ENCODE data around the gene MCF2L. TPM values are rescaled to one million over a fixed set of nuclear protein-coding genes. Genes with fewer than 3 reads are reported as not detected.
A peak's percentile ranks its signal among the peaks of the same experiment; 100 is the strongest.

Gene MCF2L
- total RNA-seq, 4 donors from 2014 or later, result 62.1 to 186 (median 91.3) TPM

- Histone ChIP-seq H3K4me1 (peaks cover 0 to 5% (median 1%) of the 10 kb centered on the region in 4 donors), H3K36me3 (no peaks in the 10 kb centered on the region), H3K27me3 (peaks cover 3% of the 10 kb centered on the region), H3K9me3 (no peaks in the 10 kb centered on the region), H3K27ac (no peak overlapping the region), H3K4me3 (no peak overlapping the region)
- intact Hi-C loops (cut with DNase I; ENCODE audit: low total_unique reads) (no loop called here), in situ Hi-C loops (cut with MboI; ENCODE audit: low pct_ligation_motif_present in 1 of 4, low pct_unique_long_range_greater_than_20kb in 1 of 4, low sequenced_read_pairs in 3 of 4) (no loop called here)
- TF ChIP-seq POLR2AphosphoS5 (IDR thresholded peaks at IDR 0.05), result no peak
- TF ChIP-seq CTCF (IDR thresholded peaks at IDR 0.05), result no peak
- TF ChIP-seq POLR2A (IDR thresholded peaks at IDR 0.05), result no peak
- TF ChIP-seq EP300 (IDR thresholded peaks at IDR 0.05; ENCODE audit: low read depth), result no peak
- DNase-seq, result no peak
- 77 to 79% methylated on average over 4 to 12 of the region's 12 CpGs for WGBS, 2 donors (ENCODE audit: low coverage in 1 of 2)
Observed at GRCh38 chr13:113102727-113103126, 133.7 kb downstream of the MCF2L start.

DNA sequence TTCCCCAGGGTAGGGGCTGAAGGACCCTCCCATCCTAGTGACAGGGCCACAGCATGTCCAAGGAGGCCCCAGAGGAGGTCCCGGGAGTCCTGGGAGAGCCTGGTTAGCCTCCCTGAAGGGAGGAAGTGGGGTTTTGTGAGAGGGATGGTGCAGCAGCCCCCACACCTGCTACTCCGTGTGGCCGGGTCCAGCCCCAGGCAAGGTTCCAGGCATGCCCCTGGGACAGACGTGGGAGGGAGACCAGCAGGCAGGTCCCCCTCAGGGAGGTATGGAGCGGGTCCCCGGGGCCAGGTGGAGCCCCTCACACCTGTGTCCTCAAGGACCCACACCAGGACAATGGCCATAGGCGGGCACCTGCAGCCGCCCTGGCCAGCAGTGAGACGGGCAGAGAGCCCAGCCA is 134.6 kb downstream of the MCF2L start:
- in situ Hi-C loops (cut with MboI; ENCODE audit: low pct_ligation_motif_present in 1 of 4, low pct_unique_long_range_greater_than_20kb in 1 of 4, low sequenced_read_pairs in 3 of 4), result no loop called here
- intact Hi-C loops (cut with DNase I; ENCODE audit: low total_unique reads), result no loop called here

DNA sequence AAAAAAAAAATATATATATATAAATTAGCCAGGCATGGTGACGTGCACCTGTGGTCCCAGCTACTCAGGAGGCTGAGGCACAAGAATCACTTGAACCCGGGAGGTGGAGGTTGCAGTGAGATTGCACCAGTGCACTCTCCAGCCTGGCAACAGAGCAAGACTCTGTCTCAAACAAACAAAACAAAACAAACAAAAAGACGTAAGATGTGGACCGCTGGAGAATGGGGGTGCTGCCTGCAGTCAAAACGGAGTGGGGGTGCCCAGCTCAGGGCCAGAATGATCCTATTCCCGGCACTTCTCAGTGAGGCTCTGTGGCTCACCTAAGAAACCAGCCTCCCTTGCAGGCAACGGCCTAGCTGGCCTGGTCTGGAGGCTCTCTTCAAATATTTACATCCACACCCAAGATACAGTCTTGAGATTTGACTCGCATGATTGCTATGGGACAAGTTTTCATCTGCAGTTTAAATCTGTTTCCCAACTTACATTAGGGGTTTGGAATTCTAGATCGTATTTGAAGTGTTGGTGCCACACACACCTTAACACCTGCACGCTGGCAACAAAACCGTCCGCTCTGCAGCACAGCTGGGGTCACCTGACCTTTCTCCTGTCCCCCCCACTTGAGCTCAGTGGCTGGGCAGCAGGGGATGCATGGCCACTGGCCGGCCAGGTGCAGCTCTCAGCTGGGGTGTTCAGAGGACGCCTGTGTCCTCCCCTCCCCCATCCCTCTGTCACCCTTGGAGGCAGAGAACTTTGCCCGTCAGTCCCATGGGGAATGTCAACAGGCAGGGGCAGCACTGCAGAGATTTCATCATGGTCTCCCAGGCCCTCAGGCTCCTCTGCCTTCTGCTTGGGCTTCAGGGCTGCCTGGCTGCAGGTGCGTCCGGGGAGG is 136.3 kb downstream of the MCF2L start, which contains the start of gene F7:
Gene F7, plus strand, starts transcription at position 760 of the 889 bp plus-strand sequence. Its CDS starts 51 bp downstream, at position 811.
- intact Hi-C loops (cut with DNase I; ENCODE audit: low total_unique reads) (no loop called here), in situ Hi-C loops (cut with MboI; ENCODE audit: low pct_ligation_motif_present in 1 of 4, low pct_unique_long_range_greater_than_20kb in 1 of 4, low sequenced_read_pairs in 3 of 4) (no loop called here)
- no peak for TF ChIP-seq POLR2AphosphoS5 (IDR thresholded peaks at IDR 0.05)
- TF ChIP-seq POLR2A (IDR thresholded peaks at IDR 0.05), result no peak
- no peak for TF ChIP-seq EP300 (IDR thresholded peaks at IDR 0.05; ENCODE audit: low read depth)
- TF ChIP-seq CTCF (IDR thresholded peaks at IDR 0.05), result no peak
- WGBS, 2 donors (ENCODE audit: low coverage in 1 of 2), result 53% methylated on average over 16 of the region's 17 CpGs; no CpG with 5 or more reads in 1 of the 2 donors
- no peaks in the 10 kb centered on the region for H3K36me3 ChIP-seq
- peak; percentile 17 for DNase-seq
- H3K27me3 ChIP-seq, result peaks cover 15% of the 10 kb centered on the region
- peaks cover 0 to 10% (median 10%) of the 10 kb centered on the region in 4 donors for H3K4me1 ChIP-seq
- no peaks in the 10 kb centered on the region for H3K9me3 ChIP-seq
- H3K4me3 ChIP-seq, result no peak within 1 kb of the TSS
- no peak within 1 kb of the TSS for H3K27ac ChIP-seq

More for the DNA sequence above, 134.6 kb downstream of the MCF2L start:
- no peak for DNase-seq
- Histone ChIP-seq H3K4me1 (peaks cover 0 to 5% (median 1%) of the 10 kb centered on the region in 4 donors), H3K9me3 (no peaks in the 10 kb centered on the region), H3K4me3 (no peak overlapping the region), H3K27me3 (peaks cover 3% of the 10 kb centered on the region), H3K36me3 (no peaks in the 10 kb centered on the region), H3K27ac (no peak overlapping the region)
- TF ChIP-seq POLR2AphosphoS5 (IDR thresholded peaks at IDR 0.05), result no peak
- TF ChIP-seq CTCF (IDR thresholded peaks at IDR 0.05), result no peak
- no peak for TF ChIP-seq EP300 (IDR thresholded peaks at IDR 0.05; ENCODE audit: low read depth)
- no peak for TF ChIP-seq POLR2A (IDR thresholded peaks at IDR 0.05)
- 59% methylated on average over 9 of the region's 9 CpGs; no CpG with 5 or more reads in 1 of the 2 donors for WGBS, 2 donors (ENCODE audit: low coverage in 1 of 2)

- no peak for DNase-seq
- no peaks in the 10 kb centered on the region for H3K36me3 ChIP-seq
- TF ChIP-seq POLR2A (IDR thresholded peaks at IDR 0.05) (no peak), EP300 (IDR thresholded peaks at IDR 0.05; ENCODE audit: low read depth) (no peak), CTCF (IDR thresholded peaks at IDR 0.05) (no peak), POLR2AphosphoS5 (IDR thresholded peaks at IDR 0.05) (no peak)
- in situ Hi-C loops (cut with MboI; ENCODE audit: low pct_ligation_motif_present in 1 of 4, low pct_unique_long_range_greater_than_20kb in 1 of 4, low sequenced_read_pairs in 3 of 4) (no loop called here), intact Hi-C loops (cut with DNase I; ENCODE audit: low total_unique reads) (no loop called here)
- H3K27ac ChIP-seq, result no peak overlapping the region
- no peaks in the 10 kb centered on the region for H3K9me3 ChIP-seq
- H3K27me3 ChIP-seq, result peaks cover 23% of the 10 kb centered on the region
- H3K4me3 ChIP-seq, result no peak overlapping the region
- 43% methylated on average over 7 of the region's 16 CpGs; no CpG with 5 or more reads in 1 of the 2 donors for WGBS, 2 donors (ENCODE audit: low coverage in 1 of 2)
- H3K4me1 ChIP-seq, result peaks cover 0 to 17% (median 16%) of the 10 kb centered on the region in 4 donors
Observed at GRCh38 chr13:113105921-113106452, 137.0 kb downstream of the MCF2L start.

All from transverse colon (tissue), 4 donors.